NCI-H226 (cell line): ENCODE measurements around the gene SAP30BP.

Source experiments
- DNase-seq: peaks from one replicate; pipeline ENCODE4 v3.0.0-alpha.2; 2015

The SAP30BP gene

DNA sequence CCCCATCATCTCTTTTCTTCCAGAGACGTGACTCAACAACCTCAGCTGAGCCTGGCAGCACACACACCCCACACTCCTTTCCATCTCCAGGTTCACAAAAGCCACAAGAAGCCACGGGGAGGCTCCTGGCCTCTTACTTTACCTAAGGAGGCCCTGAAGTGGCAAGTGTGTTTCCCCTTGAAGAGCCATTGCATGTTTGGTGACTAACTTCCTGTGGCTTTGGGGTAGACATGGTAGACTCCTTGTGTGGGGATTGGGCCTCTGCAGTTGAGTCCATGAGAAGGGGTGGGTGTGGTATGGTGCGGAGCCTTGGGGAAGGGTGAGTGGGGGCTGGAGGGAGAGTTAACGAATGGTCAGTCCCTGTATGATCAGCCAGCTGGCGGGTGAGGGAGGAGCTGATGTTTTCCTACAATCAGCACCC, 24.2 kb downstream of the SAP30BP start:
- peak; percentile 95 for DNase-seq

DNA sequence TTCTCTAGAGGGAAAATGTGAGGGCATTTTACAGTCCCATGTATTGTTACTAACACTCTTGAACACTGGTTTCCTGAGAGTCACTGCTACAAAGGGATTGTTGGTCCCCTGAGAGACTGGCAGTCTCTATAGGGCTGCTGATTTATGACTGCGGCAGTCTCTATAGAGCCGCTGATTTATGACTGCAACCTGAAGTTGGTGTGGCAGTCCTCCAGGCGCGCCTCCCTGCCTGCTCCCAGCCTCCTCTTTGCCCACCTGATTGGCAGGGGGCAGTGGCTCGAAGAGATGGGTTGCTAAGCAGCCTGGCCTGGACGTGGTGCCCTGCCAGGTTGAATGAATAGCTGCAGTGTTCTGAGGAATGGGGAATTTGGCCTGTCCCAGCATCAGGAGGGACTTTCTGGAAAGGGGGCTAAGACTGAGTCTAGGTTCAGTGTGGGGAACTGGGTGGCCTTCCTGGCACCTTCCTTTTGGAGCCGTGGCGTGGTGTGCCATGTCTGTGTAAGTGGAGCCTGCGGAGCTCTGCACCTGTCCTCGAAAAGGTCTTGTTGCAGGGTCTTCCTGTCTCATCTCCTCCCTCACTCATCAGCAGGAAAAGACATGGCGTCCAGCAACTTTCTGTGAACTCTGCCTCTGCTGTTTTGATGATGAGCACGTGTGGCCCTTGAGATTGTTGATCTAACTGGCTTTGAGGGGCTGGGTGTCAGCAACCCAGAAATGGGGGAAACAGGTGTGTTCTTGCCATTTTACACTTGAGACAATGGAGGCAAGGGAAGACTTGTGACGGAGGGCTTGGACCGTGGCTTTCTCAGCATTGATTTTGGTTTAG, 24.9 kb downstream of the SAP30BP start:
- no peak for DNase-seq

DNA sequence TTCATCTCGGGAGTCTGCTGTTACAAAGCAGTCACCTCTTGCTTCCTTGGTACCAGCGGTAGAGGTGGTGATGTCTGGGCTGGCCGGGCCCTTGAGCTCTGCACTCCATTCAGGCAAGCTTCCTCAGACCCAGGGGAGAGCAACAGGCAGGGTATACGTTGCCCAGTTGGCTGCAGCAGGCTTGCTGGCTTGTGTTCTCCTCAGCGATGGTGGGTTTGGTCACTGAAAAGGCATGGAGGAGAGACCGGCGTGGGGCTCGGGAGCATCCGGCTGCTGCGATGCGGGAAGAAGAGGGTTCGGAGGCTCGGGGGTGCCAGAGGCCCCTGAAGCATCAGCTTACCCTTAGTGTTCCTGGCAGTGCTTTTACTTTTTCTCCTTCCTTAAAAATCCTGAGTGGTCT, 25.8 kb downstream of the SAP30BP start:
- DNase-seq: no peak

DNA sequence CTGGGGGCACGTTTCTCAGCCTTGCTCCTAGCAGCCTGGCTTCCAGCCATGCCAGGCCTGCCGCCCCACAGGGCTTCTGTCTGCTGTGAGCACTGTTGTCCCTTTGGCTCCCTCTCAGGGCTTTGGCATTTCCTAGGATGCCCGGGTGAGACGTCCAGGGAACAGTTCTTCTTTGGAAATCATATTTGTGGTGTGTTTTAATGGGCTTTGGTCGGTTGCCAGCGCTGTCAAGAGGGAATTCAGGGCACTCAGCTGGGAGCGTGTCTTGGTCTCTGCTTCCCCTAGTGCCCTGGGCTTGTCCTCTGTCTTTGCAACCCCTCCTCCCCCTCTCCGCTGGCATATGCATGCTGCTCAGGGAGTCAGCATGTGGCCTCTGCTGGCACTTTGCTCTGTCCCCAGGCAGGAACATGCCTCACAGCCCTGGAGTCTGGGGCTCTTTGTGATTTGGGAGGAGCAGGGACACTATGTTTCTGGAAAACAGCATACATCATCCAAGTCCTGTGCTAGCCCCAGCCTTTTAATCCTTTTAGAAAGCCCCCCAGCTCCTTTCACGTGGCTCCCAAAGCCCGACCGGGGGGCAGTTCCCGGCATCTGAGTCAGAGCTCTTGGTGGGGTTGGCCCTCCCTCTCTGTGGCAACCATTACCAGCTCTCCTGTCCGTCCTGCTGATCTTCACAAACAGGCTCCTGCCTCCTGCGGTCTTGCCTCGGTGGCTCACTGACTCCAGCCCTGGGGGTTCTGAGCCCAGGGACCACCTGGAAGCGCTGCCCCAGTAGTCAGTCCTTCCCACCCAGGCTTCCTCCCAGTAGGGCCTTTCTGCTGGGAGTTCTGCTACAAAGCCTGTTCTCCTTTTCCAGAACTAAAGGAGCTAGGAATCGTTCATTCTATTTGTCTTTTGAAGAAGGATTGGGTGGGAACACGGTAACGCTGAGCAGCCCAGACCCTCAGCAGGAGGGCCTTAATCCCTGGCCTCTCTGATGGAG, 26.7 kb downstream of the SAP30BP start:
- peak; percentile 90 for DNase-seq

DNA sequence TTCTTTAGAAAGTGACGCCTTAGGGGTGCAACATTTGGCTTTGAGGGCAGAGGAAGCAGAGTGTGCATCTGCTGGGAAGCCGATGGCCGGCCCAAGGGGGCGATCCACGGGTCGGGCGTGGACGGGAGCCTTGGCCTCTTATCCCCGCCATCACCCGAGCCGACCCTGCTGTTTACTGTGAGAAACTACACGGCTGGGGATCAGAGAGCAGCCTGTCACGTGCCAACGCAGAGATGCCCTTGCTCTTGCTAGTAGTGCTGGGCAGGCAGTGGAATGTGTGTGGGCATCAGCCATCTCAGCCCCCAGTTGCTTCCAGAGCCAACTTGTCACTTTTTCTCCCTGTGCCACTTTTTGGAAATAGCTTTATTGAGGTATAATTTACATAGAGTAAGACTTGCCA, 27.4 kb downstream of the SAP30BP start:
- DNase-seq: no peak

DNA sequence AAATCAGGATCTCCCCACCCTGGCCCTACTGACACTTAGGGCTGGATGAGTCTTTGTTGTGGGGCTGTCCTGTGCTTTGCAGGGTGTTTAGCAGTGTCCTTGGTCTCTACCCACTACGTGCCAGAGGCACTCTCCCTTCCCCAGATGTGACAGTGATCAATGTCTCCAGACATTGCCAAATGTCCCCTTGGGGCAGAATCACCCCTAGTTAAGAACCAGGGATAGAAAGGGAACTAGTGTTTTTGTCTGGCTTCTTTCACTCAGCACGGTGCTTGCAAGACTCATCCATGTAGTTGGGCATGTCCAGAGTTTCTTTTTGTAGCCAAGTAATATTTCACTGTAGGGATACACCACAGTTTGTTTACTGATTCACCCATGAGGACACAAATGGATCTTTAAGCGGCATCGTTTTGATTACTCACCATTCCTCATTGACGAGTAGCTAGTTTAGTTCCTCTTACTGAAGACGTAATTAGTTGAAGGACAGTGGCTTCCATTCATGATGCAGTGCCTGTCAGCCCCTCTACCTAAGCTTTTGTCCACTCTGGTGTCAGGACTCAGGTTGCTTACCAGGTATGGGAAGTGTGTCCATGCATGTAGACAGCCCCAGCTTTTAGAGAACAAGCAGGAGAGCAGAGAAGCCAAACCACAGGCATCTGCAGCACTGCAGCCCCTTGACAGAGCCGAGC, 28.1 kb downstream of the SAP30BP start:
- no peak for DNase-seq

DNA sequence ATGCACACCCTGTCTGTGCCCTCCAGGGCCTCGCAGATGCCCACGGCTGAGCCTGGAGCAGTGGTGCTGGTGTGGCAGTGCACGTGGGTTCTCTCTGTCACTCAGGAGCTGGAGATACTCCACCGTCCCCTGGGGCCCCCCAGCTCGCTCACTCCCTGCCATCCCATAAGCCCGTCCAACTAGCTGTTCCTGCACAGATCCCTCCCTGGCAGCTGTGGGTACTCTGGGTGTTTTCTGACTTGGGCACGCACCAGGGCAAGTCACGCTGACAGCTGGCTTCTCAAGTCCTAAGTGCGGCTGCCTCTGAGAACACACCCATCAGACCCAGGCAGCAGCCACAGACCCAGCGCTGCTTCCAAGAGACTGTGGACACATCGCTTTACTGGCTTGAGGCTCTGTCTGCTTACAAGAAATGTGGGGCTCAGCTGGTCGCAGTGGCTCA, 28.7 kb downstream of the SAP30BP start:
- DNase-seq: no peak

DNA sequence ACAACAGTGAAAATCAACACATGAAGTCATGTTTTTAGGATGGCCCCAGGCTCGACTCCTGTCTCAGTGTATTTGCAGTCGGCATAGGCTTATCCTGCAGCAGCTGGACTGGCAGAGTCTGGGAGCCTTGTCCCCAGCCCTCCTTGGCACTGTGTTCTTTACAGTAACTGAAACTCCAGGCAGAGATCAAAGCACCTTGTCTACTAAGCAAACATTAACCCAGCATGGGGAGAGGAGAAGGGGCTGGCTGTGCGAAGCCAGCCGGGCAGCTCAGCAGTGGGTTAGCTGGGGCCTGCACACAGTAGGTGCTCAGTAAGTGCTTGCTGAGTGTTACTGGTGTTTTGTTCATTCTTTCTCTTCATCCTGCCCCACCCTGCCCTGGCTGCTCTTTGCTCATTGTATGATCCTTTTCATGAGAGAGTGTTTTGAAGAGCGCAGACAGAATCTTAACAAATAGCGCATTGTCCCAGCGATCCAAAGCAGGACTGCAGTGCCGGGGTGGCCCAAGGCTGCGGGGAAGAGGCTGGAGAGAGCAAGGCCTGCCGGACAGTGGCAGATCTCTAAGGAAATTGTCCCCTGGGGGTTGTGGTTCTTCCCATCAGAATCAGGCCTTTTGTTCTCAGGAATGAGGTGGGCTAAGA, 30.6 kb downstream of the SAP30BP start:
- DNase-seq: no peak

DNA sequence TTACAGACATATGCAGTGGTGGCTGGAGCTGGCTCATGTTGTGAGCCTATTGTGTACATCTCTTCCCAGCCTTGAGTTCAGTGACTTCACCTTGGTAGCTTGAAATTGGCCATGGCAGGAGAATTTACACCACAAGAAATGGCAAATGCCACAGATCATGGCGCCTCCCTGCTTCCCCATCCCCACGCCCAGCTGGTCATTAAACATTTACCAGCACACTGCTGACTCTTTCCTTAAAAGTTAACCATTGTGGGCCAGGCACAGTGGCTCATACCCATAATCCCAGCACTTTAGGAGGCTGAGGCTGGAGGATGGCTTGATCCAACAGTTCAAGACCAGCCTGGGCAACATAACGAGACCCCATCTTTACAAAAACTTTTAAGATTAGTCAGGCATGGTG, 31.5 kb downstream of the SAP30BP start:
- no peak for DNase-seq

DNA sequence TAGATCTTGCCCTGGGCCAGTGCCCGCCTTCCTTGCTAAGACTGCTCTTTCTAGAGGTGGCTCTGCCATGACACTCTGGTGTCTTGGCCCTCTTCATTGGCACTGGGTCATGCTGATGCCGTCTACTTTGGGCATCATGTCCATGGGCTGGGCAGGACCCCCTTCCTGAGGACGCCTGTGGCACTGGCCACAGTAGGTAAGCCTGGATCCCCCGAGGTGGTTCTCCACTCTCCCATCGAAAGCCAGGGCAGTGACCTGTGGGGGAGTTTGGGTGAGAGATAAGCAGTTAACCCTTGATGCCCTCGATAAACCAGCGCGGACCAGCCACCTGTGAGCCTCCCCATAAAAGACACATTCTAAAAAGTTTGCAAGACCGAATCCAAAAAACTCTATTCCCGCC, 34.1 kb downstream of the SAP30BP start:
- no peak for DNase-seq

DNA sequence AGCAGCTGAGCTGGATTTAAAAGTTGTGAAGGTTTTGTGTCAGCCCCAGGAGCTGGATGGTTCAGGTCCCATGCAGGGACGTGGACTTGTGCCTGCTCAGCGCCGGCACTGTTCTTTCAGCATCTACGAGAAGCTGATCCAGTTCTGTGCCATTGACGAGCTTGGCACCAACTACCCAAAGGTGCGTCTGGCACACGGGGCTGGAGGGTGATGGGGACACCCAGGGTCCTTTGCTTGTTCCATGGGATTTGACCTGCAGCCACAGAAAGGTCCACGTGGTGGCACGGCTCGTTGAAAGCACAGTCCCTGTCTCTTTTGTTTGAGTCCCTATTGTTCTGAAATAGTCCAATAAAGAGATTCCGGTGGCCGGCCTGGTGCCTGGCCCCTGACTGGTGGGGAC, 36.1 kb downstream of the SAP30BP start:
- no peak for DNase-seq

DNA sequence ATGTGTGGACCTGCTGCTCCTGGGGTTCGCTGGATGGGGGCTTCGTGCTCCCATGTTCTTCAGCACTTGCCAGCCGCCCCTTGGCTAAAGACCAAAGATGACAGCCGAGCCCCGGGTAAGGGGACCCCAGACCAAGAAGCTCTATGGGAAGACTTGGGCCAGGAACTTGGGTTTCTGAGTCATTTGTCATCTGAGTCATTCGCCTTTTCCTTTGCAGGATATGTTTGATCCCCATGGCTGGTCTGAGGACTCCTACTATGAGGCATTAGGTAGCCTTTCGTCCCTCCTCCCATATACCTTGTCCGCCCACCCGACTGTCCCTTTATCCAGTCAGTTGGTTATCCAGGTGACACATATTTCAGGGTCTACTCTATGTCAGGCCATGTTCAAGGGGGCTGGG, 36.5 kb downstream of the SAP30BP start:
- no peak for DNase-seq

DNA sequence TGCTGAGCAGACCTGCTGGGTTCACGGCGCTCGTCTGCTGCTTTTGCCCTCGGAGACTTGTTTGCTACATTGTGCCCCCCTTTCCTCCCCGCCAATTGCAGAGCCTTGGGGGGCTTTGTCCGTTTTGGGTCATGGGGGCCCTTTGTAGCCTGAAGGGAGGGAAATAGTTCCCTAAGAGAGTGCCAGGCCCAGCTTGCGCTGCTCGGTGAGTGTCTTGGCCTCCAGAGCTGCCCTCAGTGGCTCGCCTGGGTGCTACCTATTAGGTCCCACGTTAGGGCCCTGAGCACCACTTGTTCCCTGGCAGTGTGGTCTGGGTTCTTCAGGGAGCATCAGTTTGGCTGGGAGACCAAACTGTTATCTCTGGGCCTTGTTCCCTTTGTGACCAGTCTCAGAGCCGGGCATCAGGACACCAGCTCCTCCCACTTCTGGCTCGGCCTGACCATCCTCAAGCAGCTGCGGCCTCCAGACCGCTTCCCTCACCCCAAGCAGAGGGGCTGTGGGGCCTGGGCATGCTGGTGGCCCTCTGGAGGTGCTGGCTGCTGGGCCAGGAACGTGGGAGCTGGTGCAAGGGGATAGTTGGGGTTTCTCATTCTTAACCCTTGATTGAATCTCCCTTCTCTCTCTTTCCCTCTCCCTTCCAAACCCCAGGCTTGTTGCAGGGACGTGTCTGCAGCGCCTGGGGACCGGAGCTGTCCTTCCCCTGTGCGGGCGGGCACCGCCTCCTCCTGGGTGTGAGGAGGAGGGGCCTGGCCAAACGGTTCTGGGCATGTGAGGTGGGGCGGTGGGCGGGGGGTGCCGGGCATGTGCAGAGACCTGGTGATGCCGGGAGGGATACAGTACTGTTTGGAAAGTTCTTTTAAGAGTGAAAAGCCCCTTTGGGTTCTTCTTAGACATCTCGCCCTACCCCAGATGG, 38.1 kb downstream of the SAP30BP start:
- no peak for DNase-seq

DNA sequence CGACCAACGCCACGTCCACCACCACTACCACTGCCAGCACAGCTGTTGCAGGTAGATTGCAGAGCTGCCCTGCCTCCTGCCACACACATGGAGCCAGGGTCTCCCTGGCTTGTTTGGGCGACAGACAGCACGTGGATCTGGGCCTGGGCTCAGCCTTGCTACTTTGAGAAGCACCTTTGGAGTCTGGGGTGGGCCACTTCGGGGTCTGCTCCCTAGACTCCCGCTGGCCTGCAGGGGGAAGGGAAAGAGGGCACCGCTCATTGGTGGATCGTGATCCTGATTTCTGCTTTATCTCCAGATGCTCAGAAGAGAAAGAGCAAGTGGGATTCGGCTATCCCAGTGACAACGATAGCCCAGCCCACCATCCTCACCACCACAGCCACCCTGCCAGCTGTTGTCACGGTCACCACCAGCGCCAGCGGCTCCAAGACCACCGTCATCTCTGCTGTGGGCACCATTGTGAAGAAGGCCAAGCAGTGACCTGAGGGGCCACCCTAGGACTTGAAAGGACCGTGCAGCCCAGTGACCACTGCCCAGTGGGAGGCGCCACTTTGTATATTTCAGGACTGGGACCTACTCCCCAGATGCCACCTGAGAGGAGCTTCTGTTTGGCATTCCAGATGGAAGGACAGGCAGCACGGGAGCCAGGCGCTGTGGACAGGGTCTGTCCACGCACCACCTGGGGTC, 39.0 kb downstream of the SAP30BP start:
- no peak for DNase-seq

DNA sequence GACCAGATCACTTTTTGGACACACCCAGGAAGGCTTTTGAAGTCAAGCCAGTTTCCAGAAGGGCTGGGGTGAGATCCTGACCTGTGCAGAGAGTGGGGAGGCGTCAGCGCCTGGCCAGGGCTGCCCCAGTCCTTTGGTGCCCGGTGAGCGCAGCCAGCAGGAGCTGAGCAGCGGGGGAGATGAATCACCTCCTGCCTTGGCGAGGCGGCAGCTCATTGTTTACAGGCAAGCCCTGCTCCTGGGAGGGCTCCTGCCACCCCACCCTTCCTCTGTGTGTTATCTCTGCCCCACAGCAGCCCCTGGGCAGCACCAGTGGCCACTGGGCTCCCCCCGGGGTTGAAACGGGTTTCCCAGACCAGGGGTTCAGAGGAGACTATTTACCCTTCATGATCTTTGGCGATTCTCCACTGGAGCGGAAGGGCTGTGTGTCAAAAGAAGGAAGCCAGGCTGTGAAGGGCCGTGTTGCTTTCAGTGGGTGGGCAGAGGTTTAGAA, 40.0 kb downstream of the SAP30BP start:
- peak; percentile 94 for DNase-seq

DNA sequence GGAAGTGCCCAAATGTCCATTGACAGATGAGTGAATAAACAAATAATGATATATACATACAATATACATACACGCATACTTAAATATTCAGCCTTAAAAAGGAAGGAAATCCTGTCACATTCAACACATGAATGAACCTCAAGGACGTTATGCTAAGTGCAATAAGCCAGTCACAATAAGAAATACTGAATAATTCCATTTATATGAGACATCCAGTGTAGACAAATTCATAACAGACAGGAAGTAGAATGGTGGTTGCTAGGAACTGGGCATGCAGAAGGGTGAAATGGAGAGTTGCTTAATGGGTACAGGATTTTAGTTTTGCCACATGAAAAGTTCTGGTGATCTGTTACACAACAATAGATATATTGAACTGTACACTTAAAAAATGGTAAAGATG, 45.3 kb downstream of the SAP30BP start:
- no peak for DNase-seq

DNA sequence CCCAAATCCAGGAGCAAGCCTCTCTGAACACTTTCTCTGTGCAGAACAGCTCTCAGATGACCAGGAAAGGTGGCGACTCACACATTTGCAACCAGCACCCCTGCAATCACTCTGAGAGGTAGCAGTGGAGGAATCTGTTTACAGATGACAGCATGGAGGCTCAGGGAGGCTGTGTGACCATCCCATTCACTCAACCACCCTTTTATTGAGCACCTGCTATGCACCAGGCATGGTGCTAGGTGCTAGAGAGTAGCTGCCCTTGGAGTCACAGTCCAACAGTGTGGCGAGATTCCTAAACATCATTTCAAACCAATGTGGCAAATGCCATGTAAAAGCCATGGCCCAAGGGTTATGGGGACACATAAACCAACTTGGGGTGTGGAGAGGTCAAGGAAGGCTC, 52.6 kb downstream of the SAP30BP start:
- no peak for DNase-seq

DNA sequence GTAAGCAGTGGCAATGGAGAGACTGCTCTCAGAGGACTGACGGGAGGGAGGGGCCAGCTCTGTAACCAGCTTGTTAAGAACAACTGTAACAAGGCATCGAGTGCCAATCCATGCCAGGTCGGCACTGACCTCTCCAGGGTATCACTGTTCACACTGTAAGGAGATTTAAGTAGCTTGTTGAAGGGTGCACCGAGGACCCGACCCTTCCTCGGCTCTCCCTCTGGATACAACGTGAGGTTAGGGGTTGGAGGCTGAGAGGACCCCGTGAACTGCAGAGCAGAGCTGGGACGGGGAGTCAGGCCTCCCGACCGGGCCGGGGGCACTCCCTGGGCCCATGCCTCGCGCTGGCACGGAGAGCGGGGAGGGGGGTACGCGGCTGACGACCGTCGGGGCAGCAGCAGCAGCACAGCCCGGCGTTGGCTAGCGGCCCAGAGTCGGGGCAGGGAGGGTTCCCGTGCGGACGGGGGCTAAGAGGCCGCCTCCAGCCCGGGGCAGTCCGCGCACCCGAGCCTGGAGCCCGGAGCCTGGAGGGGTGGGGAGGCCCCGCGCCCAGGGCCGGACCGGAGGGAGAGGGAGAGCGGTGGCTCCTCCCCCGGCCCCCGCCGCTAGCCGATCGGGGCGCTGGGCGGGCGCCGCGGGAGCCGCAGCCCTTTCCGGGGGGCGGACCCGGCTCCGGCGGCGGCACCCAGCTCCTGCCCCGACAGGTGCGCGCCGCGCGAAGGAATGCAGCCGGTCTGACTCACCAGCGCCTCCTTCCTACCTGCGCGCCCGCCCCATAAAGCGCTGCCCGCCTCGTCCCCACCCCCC, 53.7 kb downstream of the SAP30BP start, which contains the start of gene ITGB4:
Gene ITGB4 (plus strand): TSS at position 804 of the 807 bp plus-strand sequence. CDS start 3,245 bp downstream, outside the sequence.
- peak; percentile 92 for DNase-seq

DNA sequence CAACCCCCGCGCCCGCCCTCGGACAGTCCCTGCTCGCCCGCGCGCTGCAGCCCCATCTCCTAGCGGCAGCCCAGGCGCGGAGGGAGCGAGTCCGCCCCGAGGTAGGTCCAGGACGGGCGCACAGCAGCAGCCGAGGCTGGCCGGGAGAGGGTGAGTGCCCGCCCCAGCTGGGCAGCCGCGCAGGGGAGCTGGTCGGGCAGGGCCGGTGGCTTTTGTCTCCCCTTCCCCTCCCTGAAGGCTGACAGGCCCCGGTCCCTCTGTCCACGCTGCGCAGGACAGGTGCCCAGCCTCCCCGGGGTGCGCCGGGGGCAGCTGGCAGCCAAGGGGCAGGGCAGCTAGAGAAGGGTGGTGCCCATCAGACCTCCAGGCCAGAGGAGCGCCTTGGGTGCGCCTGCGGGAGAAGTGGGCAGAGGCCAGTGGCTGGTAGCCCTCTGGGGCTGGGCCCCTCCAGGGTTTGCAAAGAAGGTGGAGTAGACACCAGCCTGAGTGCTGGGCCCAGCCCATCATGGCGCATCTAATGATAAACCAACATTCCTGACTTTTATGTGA, 54.4 kb downstream of the SAP30BP start:
- DNase-seq: no peak
